ENCODE measurements around the gene MOGAT1.
"Not testable (repeated sequence)": the region's sequence is repeated elsewhere in the genome, so short reads cannot be mapped to it uniquely, and the experiment has no call there.

MOGAT1 gene

DNA sequence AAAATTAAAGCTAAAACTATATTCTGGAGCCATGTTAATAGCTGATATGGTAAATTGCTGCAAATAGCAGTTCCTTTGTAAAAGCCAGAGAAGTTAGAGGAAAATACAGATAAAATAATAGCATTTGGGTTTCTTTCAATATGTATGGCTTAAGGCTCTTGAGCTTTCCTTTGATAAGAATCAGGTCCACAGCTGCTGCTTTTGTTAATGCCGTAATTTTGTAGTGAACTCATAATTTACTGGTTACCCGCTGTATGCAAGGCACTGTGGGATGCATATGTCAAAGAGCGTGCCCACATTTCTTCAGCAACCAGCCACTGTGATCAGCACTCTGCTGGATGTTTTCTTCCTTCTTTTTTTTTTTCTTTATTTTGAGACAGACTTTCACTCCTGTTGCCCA is 79.1 kb downstream of the MOGAT1 start:
- no peak overlapping the region for H3K4me3 ChIP-seq (ENCODE audit: low read depth, low read length)
- no peak for DNase-seq (ENCODE audit: low read depth)
- TF ChIP-seq CTCF (IDR thresholded peaks at IDR 0.05; ENCODE audit: insufficient read depth, low read depth, low read length, missing control alignments), result no peak

DNA sequence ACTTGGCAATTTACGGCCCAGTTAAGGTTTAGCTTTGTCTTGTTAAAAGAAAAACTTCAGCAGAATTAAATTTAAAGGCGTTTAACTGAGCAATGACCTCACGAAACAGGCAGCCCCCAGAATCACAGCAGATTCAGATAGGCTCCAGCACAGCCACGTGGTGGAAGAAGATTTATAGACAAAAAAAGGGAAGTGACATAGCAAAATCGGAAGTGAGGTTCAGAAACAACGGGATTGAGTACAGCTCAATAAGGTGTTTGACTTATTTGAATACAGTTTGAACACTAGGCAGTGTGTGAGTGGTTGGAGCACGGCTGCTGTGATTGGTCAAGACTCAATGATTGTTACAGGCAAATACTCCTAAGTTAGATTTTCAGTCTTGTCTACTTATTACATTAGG is 79.8 kb downstream of the MOGAT1 start:
- no peak overlapping the region for H3K4me3 ChIP-seq (ENCODE audit: low read depth, low read length)
- no peak for TF ChIP-seq CTCF (IDR thresholded peaks at IDR 0.05; ENCODE audit: insufficient read depth, low read depth, low read length, missing control alignments)
- DNase-seq (ENCODE audit: low read depth), result peak; percentile 16

DNA sequence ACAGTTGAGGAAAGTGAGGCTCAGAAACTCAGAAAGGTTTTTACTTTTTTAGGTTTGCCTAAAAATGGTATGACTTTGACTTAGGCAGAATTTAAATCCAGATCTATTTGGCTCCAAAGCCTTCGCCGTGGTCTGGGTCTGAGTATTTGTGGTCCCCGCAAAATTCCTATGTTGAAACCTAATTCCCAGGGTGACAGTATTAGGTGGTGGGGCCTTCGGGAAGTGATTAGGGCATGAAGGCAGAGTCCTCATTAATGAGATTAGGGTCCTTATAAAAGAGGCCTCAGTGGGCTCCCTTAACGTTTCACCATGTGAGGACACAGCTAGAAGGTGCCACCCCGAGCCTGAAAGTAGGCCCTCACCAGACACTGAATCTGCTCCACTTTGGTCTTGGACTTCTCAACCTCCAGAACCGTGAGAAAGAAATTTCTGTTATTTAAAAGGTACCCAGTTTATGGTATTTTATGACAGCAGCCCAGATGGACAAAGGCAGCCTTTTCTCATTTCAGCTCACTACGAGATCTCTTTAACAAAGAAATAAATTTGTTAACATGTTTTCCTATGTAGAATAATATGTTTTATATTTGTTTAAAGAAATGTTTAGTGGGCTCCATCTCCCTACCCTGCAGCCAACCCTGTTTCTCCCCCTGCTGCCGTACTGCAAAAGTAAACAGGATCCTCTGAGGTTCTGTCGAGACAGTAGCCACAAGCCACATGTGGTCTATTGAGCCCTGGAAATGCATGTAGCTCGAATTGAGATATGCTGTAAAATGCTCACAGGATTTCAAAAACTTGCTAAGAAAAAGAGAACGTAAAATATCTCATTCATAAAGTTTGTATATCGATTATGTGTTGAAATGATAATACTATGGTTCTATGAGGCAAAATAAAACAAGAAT is 80.6 kb downstream of the MOGAT1 start:
- no peak overlapping the region for H3K4me3 ChIP-seq (ENCODE audit: low read depth, low read length)
- DNase-seq (ENCODE audit: low read depth), result no peak
- no peak for TF ChIP-seq CTCF (IDR thresholded peaks at IDR 0.05; ENCODE audit: insufficient read depth, low read depth, low read length, missing control alignments)

DNA sequence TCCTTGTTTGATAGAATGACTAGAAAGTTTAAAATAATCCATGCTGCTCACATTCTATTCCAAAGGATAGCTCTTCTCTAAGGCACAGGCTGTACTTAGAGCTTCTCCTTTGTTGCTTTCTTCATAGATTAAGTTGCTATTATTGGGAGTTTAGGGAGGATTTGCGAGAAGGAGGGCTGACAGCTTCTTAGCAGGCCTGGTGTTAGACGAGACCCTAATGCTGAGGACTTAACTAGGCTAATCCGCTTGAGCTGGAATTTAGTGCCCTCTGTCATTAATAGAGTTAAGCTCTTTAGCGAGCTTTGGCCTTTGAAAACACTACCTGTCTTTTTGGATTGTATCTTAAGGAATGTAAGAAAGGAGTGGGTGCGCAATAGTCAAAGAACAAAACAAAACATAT is 81.3 kb downstream of the MOGAT1 start:
- DNase-seq (ENCODE audit: low read depth), result no peak
- TF ChIP-seq CTCF (IDR thresholded peaks at IDR 0.05; ENCODE audit: insufficient read depth, low read depth, low read length, missing control alignments), result no peak
- H3K4me3 ChIP-seq (ENCODE audit: low read depth, low read length), result no peak overlapping the region

- H3K4me3 ChIP-seq (ENCODE audit: low read depth, low read length), result no peak overlapping the region
- DNase-seq (ENCODE audit: low read depth), result no peak
- TF ChIP-seq CTCF (IDR thresholded peaks at IDR 0.05; ENCODE audit: insufficient read depth, low read depth, low read length, missing control alignments), result no peak
Measured at GRCh38 chr2:222753251-222753824, 81.9 kb downstream of the MOGAT1 start.

DNA sequence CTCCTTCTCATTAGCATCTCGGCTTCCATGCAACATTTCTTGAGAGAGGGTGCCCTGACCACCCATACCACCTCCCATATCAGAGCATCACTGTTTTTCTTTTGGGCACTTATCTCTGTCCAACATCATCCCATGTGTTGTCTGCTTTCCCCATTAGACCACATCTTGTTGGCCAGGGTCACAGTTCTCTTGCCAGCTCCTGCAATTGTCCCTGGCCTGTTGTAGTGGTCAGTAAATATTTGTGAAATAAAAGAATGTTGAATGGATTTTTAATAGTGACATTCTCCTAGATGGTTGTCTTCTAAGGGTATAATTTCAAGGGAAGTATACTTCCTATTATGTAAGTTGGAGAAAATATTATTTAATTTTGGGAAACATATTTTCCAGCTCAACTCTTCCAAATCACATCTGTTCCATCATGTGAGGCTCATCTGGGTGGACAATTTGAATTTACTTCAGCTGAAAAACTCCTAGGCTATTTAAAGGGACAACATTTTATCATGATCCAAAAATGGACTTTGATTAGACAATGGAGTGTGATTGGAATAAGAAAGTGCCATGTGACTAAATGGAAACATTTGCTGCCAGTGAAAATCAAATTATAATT is 83.0 kb downstream of the MOGAT1 start:
- no peak overlapping the region for H3K4me3 ChIP-seq (ENCODE audit: low read depth, low read length)
- no peak for TF ChIP-seq CTCF (IDR thresholded peaks at IDR 0.05; ENCODE audit: insufficient read depth, low read depth, low read length, missing control alignments)
- no peak for DNase-seq (ENCODE audit: low read depth)

DNA sequence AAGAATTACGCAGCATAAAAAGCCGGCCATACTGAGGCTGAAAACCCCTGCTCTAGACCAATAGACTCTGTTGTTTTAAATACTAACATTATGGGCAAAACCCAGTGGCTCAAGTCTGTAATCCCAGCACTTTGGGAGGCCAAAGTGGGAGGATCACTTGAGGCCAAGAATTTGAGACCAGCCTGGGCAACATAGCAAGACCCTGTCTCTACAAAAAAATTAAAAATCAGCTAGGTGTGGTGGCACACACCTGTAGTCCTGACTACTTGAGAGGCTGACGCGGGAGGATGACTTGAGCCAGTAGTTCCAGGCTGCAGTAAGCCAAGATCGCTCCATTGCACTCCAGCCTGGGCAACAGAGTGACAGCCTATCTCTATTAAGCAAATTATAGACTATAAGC is 84.1 kb downstream of the MOGAT1 start:
- not testable (repeated sequence) for DNase-seq (ENCODE audit: low read depth); H3K4me3 ChIP-seq (ENCODE audit: low read depth, low read length)
